Neural progenitor cell (in vitro differentiated cells): ENCODE results near the gene WIPF3.

Experiments
- EZH2phosphoT487 ChIP-seq: fragments of 200-600 bp; sonication (generic); IDR thresholded peaks from 2 replicates; pipeline ENCODE4 v1.6.1; 2017; ENCODE audit warnings: antibody characterized with exemption
- TF ChIP-seq, protein P1 (sequence below): fragments of 200-600 bp; sonication (generic); IDR thresholded peaks from 2 replicates; pipeline ENCODE4 v1.5.1; 2017; ENCODE audit warnings: antibody characterized with exemption, mild to moderate bottlenecking

- TF ChIP-seq EZH2phosphoT487, result no peak
- TF ChIP-seq, protein P1, sequence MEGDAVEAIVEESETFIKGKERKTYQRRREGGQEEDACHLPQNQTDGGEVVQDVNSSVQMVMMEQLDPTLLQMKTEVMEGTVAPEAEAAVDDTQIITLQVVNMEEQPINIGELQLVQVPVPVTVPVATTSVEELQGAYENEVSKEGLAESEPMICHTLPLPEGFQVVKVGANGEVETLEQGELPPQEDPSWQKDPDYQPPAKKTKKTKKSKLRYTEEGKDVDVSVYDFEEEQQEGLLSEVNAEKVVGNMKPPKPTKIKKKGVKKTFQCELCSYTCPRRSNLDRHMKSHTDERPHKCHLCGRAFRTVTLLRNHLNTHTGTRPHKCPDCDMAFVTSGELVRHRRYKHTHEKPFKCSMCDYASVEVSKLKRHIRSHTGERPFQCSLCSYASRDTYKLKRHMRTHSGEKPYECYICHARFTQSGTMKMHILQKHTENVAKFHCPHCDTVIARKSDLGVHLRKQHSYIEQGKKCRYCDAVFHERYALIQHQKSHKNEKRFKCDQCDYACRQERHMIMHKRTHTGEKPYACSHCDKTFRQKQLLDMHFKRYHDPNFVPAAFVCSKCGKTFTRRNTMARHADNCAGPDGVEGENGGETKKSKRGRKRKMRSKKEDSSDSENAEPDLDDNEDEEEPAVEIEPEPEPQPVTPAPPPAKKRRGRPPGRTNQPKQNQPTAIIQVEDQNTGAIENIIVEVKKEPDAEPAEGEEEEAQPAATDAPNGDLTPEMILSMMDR, result no peak
Observed at GRCh38 chr7:29866490-29866930, 60.2 kb downstream of the WIPF3 start.
